Lower leg skin (tissue), 3 donors: ENCODE data around the gene VPS4A.

ENCODE experiments used
- POLR2A ChIP-seq, 2 donors: fragments of 450-650 bp; IDR thresholded peaks; one replicate each; pipeline ENCODE4 v1.6.1; 2016 to 2017; ENCODE audit warnings: antibody characterized with exemption in 2 of 2, mild to moderate bottlenecking in 1 of 2, moderate library complexity in 1 of 2
- TF ChIP-seq, protein P1 (sequence below), 3 donors: fragments of 450-650 bp; IDR thresholded peaks; one replicate each; pipeline ENCODE4 v1.5.1; 2016; ENCODE audit warnings: antibody characterized with exemption in 3 of 3, mild to moderate bottlenecking in 3 of 3, moderate library complexity in 2 of 3

- TF ChIP-seq, protein P1, sequence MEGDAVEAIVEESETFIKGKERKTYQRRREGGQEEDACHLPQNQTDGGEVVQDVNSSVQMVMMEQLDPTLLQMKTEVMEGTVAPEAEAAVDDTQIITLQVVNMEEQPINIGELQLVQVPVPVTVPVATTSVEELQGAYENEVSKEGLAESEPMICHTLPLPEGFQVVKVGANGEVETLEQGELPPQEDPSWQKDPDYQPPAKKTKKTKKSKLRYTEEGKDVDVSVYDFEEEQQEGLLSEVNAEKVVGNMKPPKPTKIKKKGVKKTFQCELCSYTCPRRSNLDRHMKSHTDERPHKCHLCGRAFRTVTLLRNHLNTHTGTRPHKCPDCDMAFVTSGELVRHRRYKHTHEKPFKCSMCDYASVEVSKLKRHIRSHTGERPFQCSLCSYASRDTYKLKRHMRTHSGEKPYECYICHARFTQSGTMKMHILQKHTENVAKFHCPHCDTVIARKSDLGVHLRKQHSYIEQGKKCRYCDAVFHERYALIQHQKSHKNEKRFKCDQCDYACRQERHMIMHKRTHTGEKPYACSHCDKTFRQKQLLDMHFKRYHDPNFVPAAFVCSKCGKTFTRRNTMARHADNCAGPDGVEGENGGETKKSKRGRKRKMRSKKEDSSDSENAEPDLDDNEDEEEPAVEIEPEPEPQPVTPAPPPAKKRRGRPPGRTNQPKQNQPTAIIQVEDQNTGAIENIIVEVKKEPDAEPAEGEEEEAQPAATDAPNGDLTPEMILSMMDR (IDR thresholded peaks at IDR 0.05), result no peak
- TF ChIP-seq POLR2A (IDR thresholded peaks at IDR 0.05), result no peak
Measured at GRCh38 chr16:69302301-69302700, 8.8 kb upstream of the VPS4A start.
